Myocyte (in vitro differentiated cells): ENCODE data around the gene OR5C1. TPM values are rescaled to one million over a fixed set of nuclear protein-coding genes. Genes with fewer than 3 reads are reported as not detected.

Experiments used
- total RNA-seq: library from RNA; depleted of rRNA; stranded (reverse); fragments of >200 nt; gene quantifications from 2 replicates; pipeline ENCODE4 v1.2.3, GENCODE V29; 2014

OR5C1 gene
- total RNA-seq, 1 donor from 2014 or later: not detected

Other genes starting within 250 kb of the OR5C1 start
- not detected in 2 replicates for gene OR1N2, start 235.8 kb upstream of the OR5C1 start, total RNA-seq
- not detected in 2 replicates for gene OR1L8, start 205.5 kb upstream of the OR5C1 start, total RNA-seq
- not detected in 2 replicates for gene OR1Q1, start 174.2 kb upstream of the OR5C1 start, total RNA-seq
- not detected in 2 replicates for gene OR1B1, start 131.3 kb upstream of the OR5C1 start, total RNA-seq
- not detected in 2 replicates for gene OR1L1, start 127.2 kb upstream of the OR5C1 start, total RNA-seq
- not detected in 2 replicates for gene OR1L3, start 113.8 kb upstream of the OR5C1 start, total RNA-seq
- gene OR1L4, start 64.9 kb upstream of the OR5C1 start, total RNA-seq: not detected in 2 replicates
- not detected in 2 replicates for gene OR1L6, start 46.6 kb upstream of the OR5C1 start, total RNA-seq
- gene OR1K1, start 11.2 kb downstream of the OR5C1 start, total RNA-seq: not detected in 2 replicates
- gene PDCL, start 39.7 kb downstream of the OR5C1 start, total RNA-seq: 15.1 and 17.6 TPM in 2 replicates
- gene RC3H2, start 116.4 kb downstream of the OR5C1 start, total RNA-seq: 89.2 and 130 TPM in 2 replicates
- gene ZBTB6, start 124.4 kb downstream of the OR5C1 start, total RNA-seq: 14.4 and 17.1 TPM in 2 replicates
- gene ZBTB26, start 142.6 kb downstream of the OR5C1 start, total RNA-seq: 3.8 and 7.0 TPM in 2 replicates
- 32.5 and 36.0 TPM in 2 replicates for gene RABGAP1, start 152.1 kb downstream of the OR5C1 start, total RNA-seq
- gene GPR21, start 244.7 kb downstream of the OR5C1 start, total RNA-seq: 0.42 TPM in 1 of 2 replicates, not detected in the other